Activated CD4-positive, alpha-beta T cell treated with anti-CD3 and anti-CD28 coated beads for 4 hours (primary cell): ENCODE data around the gene DES.

ENCODE experiments used
- DNase-seq, 2 donors: peaks; one replicate each; pipeline ENCODE4 v3.0.0-alpha.2; 2020

The DES gene

GRCh38 chr2:219441451-219442255, 23.5 kb downstream of the DES start:
- DNase-seq, result peak; percentile 72 to 78

DNA sequence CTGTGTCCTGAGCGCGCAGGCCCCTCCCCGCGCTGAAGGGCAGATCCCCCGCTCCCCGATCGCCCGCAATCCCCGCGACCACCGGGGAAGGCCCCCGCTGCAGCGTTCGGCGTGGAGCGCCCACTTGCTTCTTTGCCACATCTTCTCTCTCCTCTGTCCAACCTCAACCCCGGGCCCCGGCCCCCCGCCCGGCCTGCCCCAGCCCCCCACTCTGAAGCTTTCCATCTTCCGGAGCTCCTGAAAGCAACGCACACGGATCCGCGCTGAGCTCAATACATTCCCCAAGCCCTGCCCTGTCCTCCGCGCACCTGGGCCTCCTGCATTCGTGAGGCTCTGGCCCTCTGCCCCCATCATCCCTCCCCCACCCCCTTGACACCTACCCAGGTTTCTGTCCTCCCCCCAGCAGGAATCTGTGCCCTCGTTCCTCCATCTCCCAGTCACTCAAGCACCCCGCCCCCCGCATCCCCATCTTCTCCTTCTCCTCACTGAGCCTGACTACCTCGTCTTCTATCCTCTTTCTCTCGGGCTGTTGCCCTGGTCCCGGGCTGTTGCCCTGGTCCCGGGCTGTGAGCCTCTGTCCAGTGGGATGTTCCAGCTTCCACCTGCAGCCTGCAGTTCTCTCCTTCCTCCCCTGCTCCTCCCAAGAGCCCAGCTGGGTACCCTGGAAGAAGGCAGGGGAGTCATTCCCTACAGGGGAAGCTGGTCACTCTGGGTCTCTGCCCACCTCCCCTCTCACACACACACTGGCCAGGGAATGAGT, 24.3 kb downstream of the DES start:
- DNase-seq, result no peak

- DNase-seq, result no peak
Observed at GRCh38 chr2:219443016-219443696, 25.0 kb downstream of the DES start.

- no peak for DNase-seq
Observed at GRCh38 chr2:219443697-219444023, 25.5 kb downstream of the DES start.

DNA sequence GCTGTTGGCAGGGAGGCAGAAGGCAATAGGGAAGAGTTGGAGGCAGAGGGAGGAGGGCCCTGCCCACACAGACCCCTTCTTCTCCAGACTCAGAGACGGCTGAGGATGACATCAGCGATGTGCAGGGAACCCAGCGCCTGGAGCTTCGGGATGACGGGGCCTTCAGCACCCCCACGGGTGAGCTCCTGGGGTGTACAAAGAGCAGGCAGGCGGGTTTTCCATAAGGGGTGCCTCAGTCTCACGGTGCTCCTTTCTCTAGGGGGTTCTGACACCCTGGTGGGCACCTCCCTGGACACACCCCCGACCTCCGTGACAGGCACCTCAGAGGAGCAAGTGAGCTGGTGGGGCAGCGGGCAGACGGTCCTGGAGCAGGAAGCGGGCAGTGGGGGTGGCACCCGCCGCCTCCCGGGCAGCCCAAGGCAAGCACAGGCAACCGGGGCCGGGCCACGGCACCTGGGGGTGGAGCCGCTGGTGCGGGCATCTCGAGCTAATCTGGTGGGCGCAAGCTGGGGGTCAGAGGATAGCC, 26.5 kb downstream of the DES start:
- DNase-seq, result no peak

DNA sequence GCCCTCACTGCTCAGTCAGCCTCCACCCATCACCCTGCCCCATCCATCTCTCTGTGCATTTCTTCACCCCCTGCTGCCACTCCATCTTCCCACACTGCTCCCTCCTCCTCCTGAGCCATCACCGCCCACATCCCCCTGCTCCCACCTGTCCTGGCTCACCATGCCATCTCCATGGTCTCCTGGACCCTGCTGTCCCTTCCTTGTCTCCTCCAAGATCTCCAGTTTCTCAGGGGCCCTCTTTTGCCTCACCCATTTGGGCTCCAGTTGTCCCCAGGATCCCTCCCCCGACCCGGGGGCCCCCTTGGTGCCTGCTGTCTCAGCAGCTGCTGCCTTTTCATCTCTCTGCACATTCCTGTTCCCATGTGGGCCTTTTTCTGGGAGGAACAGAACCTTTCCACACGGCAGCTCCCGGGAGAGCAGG, 27.1 kb downstream of the DES start:
- no peak for DNase-seq

DNA sequence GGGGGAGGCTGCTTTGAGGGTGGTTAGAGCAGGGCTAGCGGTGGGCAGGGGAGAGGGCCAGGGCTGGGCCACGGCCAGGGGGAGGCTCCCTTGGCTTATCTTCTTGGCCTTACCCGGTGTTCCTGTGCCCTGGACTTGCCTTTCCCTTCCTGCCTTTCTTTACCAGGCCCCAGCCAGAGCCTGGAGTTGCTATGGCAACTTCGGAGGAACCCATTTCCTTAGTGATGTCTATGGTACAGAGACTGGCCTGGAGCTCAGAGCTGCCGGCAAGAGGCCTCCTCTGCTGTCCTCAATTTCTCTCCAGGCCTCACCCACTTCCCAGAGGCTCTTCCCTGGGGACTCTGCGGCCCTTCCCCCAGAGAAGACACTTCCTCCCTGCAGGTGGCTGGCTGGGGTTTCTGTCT, 27.9 kb downstream of the DES start:
- no peak for DNase-seq

DNA sequence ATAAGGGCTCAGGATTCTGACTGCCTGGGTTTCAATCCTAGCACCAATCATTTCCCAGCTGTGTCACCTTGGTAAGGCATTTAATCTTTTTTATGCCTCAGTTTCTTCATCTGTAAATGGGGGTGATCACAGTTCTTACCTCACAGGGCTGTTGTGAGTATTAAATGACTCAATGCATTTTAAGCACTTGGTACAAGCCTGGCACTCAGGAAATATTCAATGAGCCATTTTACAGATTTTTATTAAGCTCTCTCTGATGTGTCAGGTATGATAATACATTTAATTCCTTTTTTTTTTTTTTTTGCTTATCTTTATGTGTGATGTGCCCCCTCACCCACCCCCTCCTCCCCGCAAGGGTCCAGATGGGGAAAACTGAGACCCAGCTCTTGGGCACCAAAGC, 28.5 kb downstream of the DES start:
- no peak for DNase-seq

DNA sequence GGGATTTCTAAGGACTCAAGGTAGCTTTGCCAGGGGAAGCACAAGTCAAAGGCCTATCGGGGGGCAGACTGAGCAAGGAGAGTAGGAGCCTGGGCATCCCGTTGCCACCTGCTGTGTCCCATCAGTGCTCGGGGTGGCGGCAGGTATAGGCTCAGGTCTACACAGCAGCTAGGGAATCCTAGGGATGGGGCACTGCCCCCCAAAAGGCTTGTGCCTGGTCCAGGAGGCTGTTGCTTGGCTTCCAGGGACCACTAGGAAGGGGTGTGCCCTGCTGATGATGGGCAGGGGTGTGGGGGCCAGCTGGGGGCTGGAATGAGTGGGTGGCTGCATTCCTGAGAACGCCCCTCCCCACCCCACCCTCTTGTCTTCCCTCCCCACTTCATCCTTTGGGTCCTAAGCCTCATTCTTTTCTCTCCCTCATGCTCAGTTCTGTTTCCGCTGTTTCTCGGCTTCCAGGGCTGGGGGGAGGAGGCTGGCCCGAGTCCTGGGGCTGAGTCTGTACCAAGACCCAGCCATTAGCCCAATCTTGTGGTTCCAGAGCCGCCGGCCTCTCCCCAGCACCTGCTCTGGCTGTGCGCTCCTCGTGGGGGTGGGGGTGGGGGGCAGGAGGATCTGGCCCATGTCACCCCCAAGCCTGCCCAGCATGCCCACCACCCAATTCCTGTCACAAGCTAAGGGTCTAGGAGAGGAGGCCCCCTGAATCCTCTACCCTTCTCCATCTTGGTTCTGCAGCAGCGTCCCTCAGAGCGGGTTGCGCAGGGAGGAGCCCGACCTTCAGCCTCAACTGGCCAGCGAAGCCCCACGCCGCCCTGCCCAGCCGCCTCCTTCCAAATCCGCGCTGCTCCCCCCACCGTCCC, 29.3 kb downstream of the DES start:
- DNase-seq, result no peak

GRCh38 chr2:219448099-219448775, 30.1 kb downstream of the DES start:
- no peak for DNase-seq

- no peak for DNase-seq
Observed at GRCh38 chr2:219448776-219449341, 30.7 kb downstream of the DES start.

- DNase-seq, result no peak
Observed at GRCh38 chr2:219449609-219450008, 31.4 kb downstream of the DES start.

DNA sequence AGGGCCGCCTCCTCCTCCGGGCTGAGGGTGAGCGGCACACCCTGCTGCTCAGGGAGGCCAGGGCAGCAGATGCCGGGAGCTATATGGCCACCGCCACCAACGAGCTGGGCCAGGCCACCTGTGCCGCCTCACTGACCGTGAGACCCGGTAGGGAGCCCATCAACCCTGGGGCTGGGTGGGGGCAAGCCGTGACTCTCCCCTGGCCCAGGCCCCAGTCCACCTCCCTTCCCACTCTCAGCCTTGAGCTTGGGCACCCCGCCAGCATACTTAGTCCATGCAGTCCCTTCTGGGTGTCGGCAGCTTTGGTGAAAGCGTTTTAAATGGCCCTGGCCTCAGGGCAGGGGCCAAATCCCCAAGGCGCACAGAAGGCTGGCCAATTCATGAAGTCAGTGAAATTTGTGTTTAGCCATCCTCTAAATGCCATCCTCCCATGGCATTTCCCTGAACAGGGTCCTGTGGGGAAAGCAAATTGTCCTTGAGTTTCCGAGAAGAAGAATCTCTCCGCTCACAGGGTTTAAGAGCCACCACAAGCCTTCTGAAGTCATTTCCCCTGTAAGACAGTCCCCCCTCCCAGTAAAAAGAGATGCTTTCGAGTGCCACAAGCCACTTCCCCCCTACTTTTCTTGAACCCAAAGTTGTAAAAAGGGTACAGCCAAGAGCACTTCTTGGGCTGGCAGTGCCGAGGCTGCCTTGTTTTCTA, 33.6 kb downstream of the DES start:
- DNase-seq, result no peak

GRCh38 chr2:219452361-219453317, 34.5 kb downstream of the DES start:
- no peak for DNase-seq

DNA sequence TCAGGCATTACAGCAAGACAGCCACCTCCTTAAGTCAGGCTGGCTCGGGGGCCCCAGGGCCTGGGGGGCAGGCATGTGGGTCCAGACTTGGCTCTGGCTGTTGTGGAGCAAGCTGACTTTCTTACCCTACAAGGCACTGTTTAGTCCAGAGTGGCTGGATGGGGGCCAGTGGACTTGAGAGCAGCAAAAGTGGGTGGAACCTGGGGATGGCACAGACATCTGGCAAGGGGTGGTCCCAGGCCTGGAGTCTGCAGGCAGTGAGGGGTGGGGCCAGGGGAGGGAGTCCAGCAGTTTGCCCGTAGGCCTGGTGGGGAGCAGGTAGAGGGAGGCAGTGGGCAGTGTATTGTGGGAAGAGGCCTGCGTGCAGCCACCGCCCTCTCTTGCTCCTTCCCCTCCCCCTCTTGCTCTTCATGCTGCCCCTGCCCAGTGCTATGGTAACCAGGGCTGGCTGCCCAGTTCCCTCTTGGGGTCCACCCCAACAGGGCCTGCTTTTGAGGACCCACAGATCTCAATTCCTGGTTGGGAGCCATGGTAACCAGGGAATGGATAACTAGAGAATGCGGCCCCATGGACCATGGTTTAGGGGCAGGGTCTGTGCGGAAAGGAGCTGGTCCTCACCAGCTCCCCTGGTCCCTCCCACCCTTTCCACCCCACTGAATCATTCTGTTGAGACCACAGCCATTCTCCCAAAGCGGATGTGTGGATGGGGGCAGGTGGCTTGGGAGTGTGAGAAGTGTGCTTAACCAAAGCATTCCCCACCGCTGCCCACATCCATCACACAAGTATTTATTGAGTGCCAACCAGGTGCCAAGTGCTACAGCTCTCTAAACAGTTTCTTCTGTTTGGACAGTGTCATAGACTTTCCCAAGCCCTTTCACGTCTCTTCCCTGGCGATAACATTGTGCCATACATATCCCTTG, 35.8 kb downstream of the DES start:
- no peak for DNase-seq

DNA sequence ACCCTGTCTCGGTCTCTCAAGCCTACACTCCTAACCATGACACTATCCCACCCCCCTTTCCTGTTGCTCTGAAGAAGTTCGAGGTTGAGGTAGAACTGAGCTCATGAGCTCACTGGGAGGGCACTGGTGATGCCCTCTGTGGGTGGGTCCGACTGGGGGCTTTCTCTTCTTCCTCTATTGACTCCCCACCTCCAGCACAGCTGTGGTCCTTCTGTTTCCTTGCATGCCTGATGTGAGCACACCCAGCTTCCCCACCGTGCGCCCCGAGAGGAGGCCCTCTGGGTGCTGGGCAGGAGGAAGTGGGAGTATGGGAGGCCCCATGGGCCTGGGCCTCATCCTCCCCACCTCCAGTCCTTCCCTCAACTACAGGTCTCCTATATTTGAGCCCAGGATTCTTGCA, 37.4 kb downstream of the DES start:
- no peak for DNase-seq

GRCh38 chr2:219457784-219458369, 39.7 kb downstream of the DES start:
- DNase-seq, result no peak

DNA sequence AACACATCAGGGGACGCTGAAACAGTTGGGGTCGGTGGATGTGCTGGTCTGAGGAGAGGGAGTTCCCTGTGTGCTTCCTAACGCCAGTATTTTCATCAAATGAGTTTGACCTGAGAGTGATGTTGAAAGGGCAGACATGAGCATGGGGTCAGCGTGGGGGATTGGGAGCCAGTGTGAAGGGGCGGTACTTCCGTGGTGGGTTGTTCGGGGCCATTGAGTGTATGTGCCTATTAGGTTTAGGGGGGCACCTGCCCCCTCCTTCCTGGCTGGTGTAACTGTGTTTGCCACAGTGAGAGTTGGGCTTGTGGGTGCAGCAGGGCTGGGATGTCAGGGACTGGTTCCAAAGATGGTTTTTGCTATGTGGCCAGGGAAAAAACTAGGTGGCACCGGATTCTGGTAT, 40.8 kb downstream of the DES start:
- DNase-seq, result no peak
